ENCODE results near the gene GRID1.
"Not testable (repeated sequence)": the region's sequence is repeated elsewhere in the genome, so short reads cannot be mapped to it uniquely, and the experiment has no call there.

GRID1 gene

GRCh38 chr10:86194684-86195083 is 171.9 kb downstream of the GRID1 start:
- no peak for DNase-seq (ENCODE audit: low read depth in 2 of 3, low spot score in 2 of 3)

- no peak for DNase-seq (ENCODE audit: low read depth in 2 of 3, low spot score in 2 of 3)
These were observed 172.8 kb downstream of the GRID1 start for GRCh38 chr10:86193841-86194240.

- no peak for DNase-seq (ENCODE audit: low read depth in 2 of 3, low spot score in 2 of 3)
These were observed 173.9 kb downstream of the GRID1 start for GRCh38 chr10:86192691-86193090.

- no peak for DNase-seq (ENCODE audit: low read depth in 2 of 3, low spot score in 2 of 3)
These were observed 174.4 kb downstream of the GRID1 start for GRCh38 chr10:86192147-86192546.

GRCh38 chr10:86191686-86192085 is 174.9 kb downstream of the GRID1 start:
- no peak for DNase-seq (ENCODE audit: low read depth in 2 of 3, low spot score in 2 of 3)

GRCh38 chr10:86191166-86191565 is 175.4 kb downstream of the GRID1 start:
- DNase-seq (ENCODE audit: low read depth in 2 of 3, low spot score in 2 of 3): no peak

GRCh38 chr10:86190291-86190690 is 176.3 kb downstream of the GRID1 start:
- no peak for DNase-seq (ENCODE audit: low read depth in 2 of 3, low spot score in 2 of 3)

GRCh38 chr10:86189891-86190290 is 176.7 kb downstream of the GRID1 start:
- no peak for DNase-seq (ENCODE audit: low read depth in 2 of 3, low spot score in 2 of 3)

- no peak for DNase-seq (ENCODE audit: low read depth in 2 of 3, low spot score in 2 of 3)
These were observed 177.6 kb downstream of the GRID1 start for GRCh38 chr10:86188796-86189558.

- no peak for DNase-seq (ENCODE audit: low read depth in 2 of 3, low spot score in 2 of 3)
These were observed 178.3 kb downstream of the GRID1 start for GRCh38 chr10:86188326-86188725.

- no peak for DNase-seq (ENCODE audit: low read depth in 2 of 3, low spot score in 2 of 3)
These were observed 178.9 kb downstream of the GRID1 start for GRCh38 chr10:86187499-86188239.

- no peak for DNase-seq (ENCODE audit: low read depth in 2 of 3, low spot score in 2 of 3)
These were observed 180.0 kb downstream of the GRID1 start for GRCh38 chr10:86186633-86187032.

GRCh38 chr10:86182595-86182994 is 184.0 kb downstream of the GRID1 start:
- no peak for DNase-seq (ENCODE audit: low read depth in 2 of 3, low spot score in 2 of 3)

GRCh38 chr10:86182150-86182549 is 184.4 kb downstream of the GRID1 start:
- DNase-seq (ENCODE audit: low read depth in 2 of 3, low spot score in 2 of 3): no peak

- no peak for DNase-seq (ENCODE audit: low read depth in 2 of 3, low spot score in 2 of 3)
These were observed 185.7 kb downstream of the GRID1 start for GRCh38 chr10:86180861-86181260.

GRCh38 chr10:86179961-86180360 is 186.6 kb downstream of the GRID1 start:
- DNase-seq (ENCODE audit: low read depth in 2 of 3, low spot score in 2 of 3): no peak

- DNase-seq (ENCODE audit: low read depth in 2 of 3, low spot score in 2 of 3): no peak
These were observed 187.5 kb downstream of the GRID1 start for GRCh38 chr10:86179153-86179524.

- no peak for DNase-seq (ENCODE audit: low read depth in 2 of 3, low spot score in 2 of 3)
These were observed 188.0 kb downstream of the GRID1 start for GRCh38 chr10:86178401-86179152.

- no peak for DNase-seq (ENCODE audit: low read depth in 2 of 3, low spot score in 2 of 3)
These were observed 188.9 kb downstream of the GRID1 start for GRCh38 chr10:86177537-86178155.

- no peak for DNase-seq (ENCODE audit: low read depth in 2 of 3, low spot score in 2 of 3)
These were observed 189.6 kb downstream of the GRID1 start for GRCh38 chr10:86176850-86177536.

- DNase-seq (ENCODE audit: low read depth in 2 of 3, low spot score in 2 of 3): not testable (repeated sequence)
These were observed 191.1 kb downstream of the GRID1 start for GRCh38 chr10:86175476-86175875.
